ENCODE results near the gene ASNS. TPM values are rescaled to one million over a fixed set of nuclear protein-coding genes. Genes with fewer than 3 reads are reported as not detected.
"Not testable (repeated sequence)": the region's sequence is repeated elsewhere in the genome, so short reads cannot be mapped to it uniquely, and the experiment has no call there.

The ASNS gene
- total RNA-seq, 1 experiment from 2014 or later: 173 TPM

GRCh38 chr7:97858221-97858620 is 14.0 kb downstream of the ASNS start:
- no peak for DNase-seq
- CTCF ChIA-PET: no interaction called here
- BruUV-seq (replicated peaks): no TSS peak

GRCh38 chr7:97857544-97857943 is 14.7 kb downstream of the ASNS start:
- Histone ChIP-seq H3K4me2 (no peak overlapping the region), H3K4me1 (replicated peaks; ENCODE audit: insufficient read depth) (no peaks in the 10 kb centered on the region), H3K27ac (no peak overlapping the region), H3F3A (ENCODE audit: insufficient read depth, low read depth) (no peaks in the 10 kb centered on the region; the same call in 1 of the 2 replicates), H3K36me3 (ENCODE audit: low read depth) (peaks cover 64% of the 10 kb centered on the region), H2AFZ (no peak overlapping the region), H4K20me1 (ENCODE audit: insufficient read depth) (peaks cover 32% of the 10 kb centered on the region), H3K27me3 (ENCODE audit: insufficient read depth, low read depth) (no peaks in the 10 kb centered on the region), H3K4me3 (no peak overlapping the region), H3K9me2 (ENCODE audit: insufficient read depth) (no peaks in the 10 kb centered on the region), H3K9me3 (ENCODE audit: insufficient read depth, low read depth) (no peaks in the 10 kb centered on the region), H3K79me2 (ENCODE audit: low read depth) (no peaks in the 10 kb centered on the region)
- BruUV-seq (replicated peaks): no TSS peak
- intact Hi-C loops (cut with micrococcal nuclease; ENCODE audit: unreplicated experiment): no loop called here
- TF ChIP-seq EZH2 (IDR thresholded peaks at IDR 0.05; ENCODE audit: low read depth) (no peak), CTCF (conservative IDR thresholded peaks at IDR 0.05) (no peak)
- ChIA-PET CTCF (no interaction called here), POLR2A (ENCODE audit: unreplicated experiment) (no interaction called here)
- no peak for DNase-seq

More at GRCh38 chr7:97858221-97858620, 14.0 kb downstream of the ASNS start:
- Histone ChIP-seq H3K9me2 (ENCODE audit: insufficient read depth) (no peaks in the 10 kb centered on the region), H3K79me2 (ENCODE audit: low read depth) (no peaks in the 10 kb centered on the region), H2AFZ (no peak overlapping the region), H3K27ac (no peak overlapping the region), H3K27me3 (ENCODE audit: insufficient read depth, low read depth) (no peaks in the 10 kb centered on the region), H3K4me3 (no peak overlapping the region), H4K20me1 (ENCODE audit: insufficient read depth) (peaks cover 38% of the 10 kb centered on the region), H3K36me3 (ENCODE audit: low read depth) (peaks cover 60% of the 10 kb centered on the region), H3F3A (ENCODE audit: insufficient read depth, low read depth) (no peaks in the 10 kb centered on the region; the same call in 1 of the 2 replicates), H3K9me3 (ENCODE audit: insufficient read depth, low read depth) (no peaks in the 10 kb centered on the region), H3K4me1 (replicated peaks; ENCODE audit: insufficient read depth) (no peaks in the 10 kb centered on the region), H3K4me2 (no peak overlapping the region)
- intact Hi-C loops (cut with micrococcal nuclease; ENCODE audit: unreplicated experiment): no loop called here
- TF ChIP-seq EZH2 (IDR thresholded peaks at IDR 0.05; ENCODE audit: low read depth) (no peak), CTCF (conservative IDR thresholded peaks at IDR 0.05) (no peak)
- POLR2A ChIA-PET (ENCODE audit: unreplicated experiment): no interaction called here

- Histone ChIP-seq H3K4me3 (no peak overlapping the region), H3K36me3 (ENCODE audit: low read depth) (peaks cover 45% of the 10 kb centered on the region), H3F3A (ENCODE audit: insufficient read depth, low read depth) (peaks cover 6% of the 10 kb centered on the region; the same call in 1 of the 2 replicates), H3K27me3 (ENCODE audit: insufficient read depth, low read depth) (no peaks in the 10 kb centered on the region), H3K9me2 (ENCODE audit: insufficient read depth) (no peaks in the 10 kb centered on the region), H3K27ac (no peak overlapping the region), H3K4me2 (no peak overlapping the region), H3K9me3 (ENCODE audit: insufficient read depth, low read depth) (no peaks in the 10 kb centered on the region), H3K4me1 (replicated peaks; ENCODE audit: insufficient read depth) (no peaks in the 10 kb centered on the region), H4K20me1 (ENCODE audit: insufficient read depth) (peaks cover 11% of the 10 kb centered on the region), H2AFZ (no peak overlapping the region), H3K79me2 (ENCODE audit: low read depth) (no peaks in the 10 kb centered on the region)
- DNase-seq: no peak
- BruUV-seq (replicated peaks): no TSS peak
- POLR2A ChIA-PET (ENCODE audit: unreplicated experiment): no interaction called here
- CTCF ChIA-PET: no interaction called here
- intact Hi-C loops (cut with micrococcal nuclease; ENCODE audit: unreplicated experiment): no loop called here
- TF ChIP-seq EZH2 (IDR thresholded peaks at IDR 0.05; ENCODE audit: low read depth) (no peak), CTCF (conservative IDR thresholded peaks at IDR 0.05) (no peak)
Measured at GRCh38 chr7:97851683-97852082, 20.5 kb downstream of the ASNS start.

GRCh38 chr7:97850262-97851031 is 21.8 kb downstream of the ASNS start:
- H3K9me3 ChIP-seq (ENCODE audit: insufficient read depth, low read depth); H3K4me2 ChIP-seq; DNase-seq; POLR2A ChIA-PET (ENCODE audit: unreplicated experiment); H3K27ac ChIP-seq; H3K4me1 ChIP-seq (replicated peaks; ENCODE audit: insufficient read depth); intact Hi-C loops (cut with micrococcal nuclease; ENCODE audit: unreplicated experiment); H3F3A ChIP-seq (ENCODE audit: insufficient read depth, low read depth); CTCF ChIA-PET; H3K27me3 ChIP-seq (ENCODE audit: insufficient read depth, low read depth); H3K4me3 ChIP-seq; H3K9me2 ChIP-seq (ENCODE audit: insufficient read depth); H3K79me2 ChIP-seq (ENCODE audit: low read depth); H2AFZ ChIP-seq; BruUV-seq (replicated peaks): not testable (repeated sequence)
- H4K20me1 ChIP-seq (ENCODE audit: insufficient read depth): peaks cover 11% of the 10 kb centered on the region
- peaks cover 33% of the 10 kb centered on the region for H3K36me3 ChIP-seq (ENCODE audit: low read depth)

All from PC-9 (cell line).